OCI-LY7 (cell line): ENCODE results near the gene GYG1. TPM values are rescaled to one million over a fixed set of nuclear protein-coding genes. Genes with fewer than 3 reads are reported as not detected.

Experiments used
- BruUV-seq: library from RNA; stranded (reverse); fragments of 400-500 nt; replicated peaks from 2 replicates; lab custom pipeline; 2021; lab: Mats Ljungman, UMichigan
- CTCF ChIA-PET: fragments of 300-600 bp; sonication (Branson Sonifier 250); formaldehyde crosslinking; loops from one replicate; lab custom pipeline; 2022; ENCODE audit warnings: antibody characterized with exemption; ENCODE audit not compliant: unreplicated experiment; lab: Charles Lee
- POLR2A ChIA-PET: fragments of 300-600 bp; sonication (Branson Sonifier 250); formaldehyde crosslinking; loops from one replicate; lab custom pipeline; 2022; ENCODE audit warnings: antibody characterized with exemption; lab: Charles Lee
- DNase-seq: peaks from one replicate; pipeline ENCODE4 v3.0.0-alpha.2; 2015; ENCODE audit warnings: low spot score
- H2AFZ ChIP-seq: fragments of 200-600 bp; sonication (generic), shearing (Covaris generic); 2 replicates; pipeline ENCODE4 v1.6.1; 2014; ENCODE audit warnings: mild to moderate bottlenecking, antibody characterized with exemption, low read length, moderate library complexity
- H3K27ac ChIP-seq: fragments of 200-600 bp; sonication (generic); 2 replicates; pipeline ENCODE4 v1.5.1; 2014; ENCODE audit warnings: mixed run types, low read depth, mild to moderate bottlenecking, moderate library complexity, low read length, inconsistent platforms; ENCODE audit not compliant: poor library complexity, severe bottlenecking
- H3K36me3 ChIP-seq: fragments of 200-600 bp; sonication (generic); 2 replicates; pipeline ENCODE4 v1.6.1; 2014; ENCODE audit warnings: mild to moderate bottlenecking, antibody characterized with exemption, low read length, moderate library complexity, mixed read lengths; ENCODE audit not compliant: insufficient read depth
- H3K4me1 ChIP-seq: fragments of 200-600 bp; sonication (generic); 2 replicates; pipeline ENCODE4 v1.5.1; 2014; ENCODE audit warnings: mild to moderate bottlenecking, low read length; ENCODE audit not compliant: insufficient read depth, poor library complexity, severe bottlenecking
- H3K4me2 ChIP-seq: fragments of 200-600 bp; sonication (generic); 2 replicates; pipeline ENCODE4 v1.6.1; 2014; ENCODE audit warnings: mild to moderate bottlenecking, low read length
- H3K4me3 ChIP-seq: fragments of 200-600 bp; sonication (generic); 2 replicates; pipeline ENCODE4 v1.5.1; 2014; ENCODE audit warnings: mild to moderate bottlenecking, low read depth, low read length; ENCODE audit not compliant: poor library complexity, severe bottlenecking
- H3K79me2 ChIP-seq: fragments of 200-600 bp; sonication (generic); 2 replicates; pipeline ENCODE4 v1.6.1; 2016; ENCODE audit warnings: low read depth, mild to moderate bottlenecking, low read length, moderate library complexity, mixed read lengths; ENCODE audit not compliant: insufficient read depth
- H3K9me2 ChIP-seq: fragments of 200-600 bp; sonication (generic); 2 replicates; pipeline ENCODE4 v1.6.1; 2016; ENCODE audit warnings: mild to moderate bottlenecking, low read length, mixed read lengths; ENCODE audit not compliant: insufficient read depth
- H3K9me3 ChIP-seq: fragments of 200-600 bp; sonication (generic); 2 replicates; pipeline ENCODE4 v1.6.1; 2014; ENCODE audit warnings: mild to moderate bottlenecking, mixed run types, low read length, mixed read lengths
- H4K20me1 ChIP-seq: fragments of 200-600 bp; sonication (generic); 2 replicates; pipeline ENCODE4 v1.6.1; 2014; ENCODE audit warnings: mild to moderate bottlenecking, antibody characterized with exemption, low read length, moderate library complexity, mixed read lengths; ENCODE audit not compliant: insufficient read depth
- CTCF ChIP-seq: fragments of 200-600 bp; sonication (generic); conservative IDR thresholded peaks from 2 replicates; pipeline ENCODE4 v1.5.1; 2014; ENCODE audit warnings: mild to moderate bottlenecking, antibody characterized with exemption, low read length, moderate library complexity, mixed read lengths
- EZH2phosphoT487 ChIP-seq: fragments of 200-600 bp; sonication (generic); IDR thresholded peaks from 2 replicates; pipeline ENCODE4 v1.6.1; 2018; ENCODE audit warnings: low read depth, borderline replicate concordance, mild to moderate bottlenecking, mixed run types, antibody characterized with exemption, low read length, moderate library complexity, mixed read lengths
- intact Hi-C: fragments of 100-400 bp; cut with micrococcal nuclease; formaldehyde crosslinking; loops from one replicate; pipeline ENCODE4 v1.10.0; 2022; ENCODE audit not compliant: unreplicated experiment
- total RNA-seq, 2 experiments: library from RNA; depleted of rRNA in 1 of 2; stranded (reverse); fragments of >200 nt in 1 of 2; shearing (Covaris generic) in 1 of 2; gene quantifications; 2 replicates each; pipeline ENCODE4 v1.2.3, GENCODE V29; 2014 to 2022

GYG1 gene
- total RNA-seq, 2 experiments from 2014 or later, result 11.5 to 53.6 TPM

GRCh38 chr3:149031096-149031495, 39.8 kb downstream of the GYG1 start:
- no peak overlapping the region for H3K4me2 ChIP-seq
- no peak overlapping the region for H2AFZ ChIP-seq
- H3K27ac ChIP-seq, result no peak overlapping the region
- DNase-seq, result no peak
- POLR2A ChIA-PET, result interaction anchor here (0.6 to 1.3 kb wide), 4 partner anchors 9 to 127 kb away, joined by 3 to 5 read pairs (median 3); no protein-coding TSS in a partner anchor
- no peak overlapping the region for H3K4me3 ChIP-seq
- no TSS peak for BruUV-seq
- no peak for TF ChIP-seq CTCF
- no peak for TF ChIP-seq EZH2phosphoT487
- CTCF ChIA-PET, result no interaction called here
- H3K9me3 ChIP-seq, result no peaks in the 10 kb centered on the region
- no peaks in the 10 kb centered on the region for H3K9me2 ChIP-seq
- no peaks in the 10 kb centered on the region for H4K20me1 ChIP-seq
- H3K36me3 ChIP-seq, result peaks cover 98% of the 10 kb centered on the region
- intact Hi-C loops, result loop anchor here (5.0 kb wide), 1 partner anchor 41 kb away; no protein-coding TSS in a partner anchor
- no peaks in the 10 kb centered on the region for H3K79me2 ChIP-seq
- H3K4me1 ChIP-seq, result no peaks in the 10 kb centered on the region

GRCh38 chr3:149037684-149038083, 46.3 kb downstream of the GYG1 start:
- peaks cover 96% of the 10 kb centered on the region for H3K36me3 ChIP-seq
- no TSS peak for BruUV-seq
- H4K20me1 ChIP-seq, result no peaks in the 10 kb centered on the region
- CTCF ChIA-PET, result no interaction called here
- H3K79me2 ChIP-seq, result no peaks in the 10 kb centered on the region; the same call in 1 of the 2 replicates
- no peak overlapping the region for H3K27ac ChIP-seq
- POLR2A ChIA-PET, result interaction anchor here (1.3 kb wide), 1 partner anchor 9 kb away, joined by 5 read pairs; no protein-coding TSS in a partner anchor
- no peaks in the 10 kb centered on the region for H3K4me1 ChIP-seq
- no peak for DNase-seq
- no peaks in the 10 kb centered on the region for H3K9me3 ChIP-seq
- no peaks in the 10 kb centered on the region for H3K9me2 ChIP-seq
- intact Hi-C loops, result loop anchor here (2.0 kb wide), 1 partner anchor 45 kb away; no protein-coding TSS in a partner anchor
- H3K4me3 ChIP-seq, result no peak overlapping the region
- no peak for TF ChIP-seq CTCF
- no peak for TF ChIP-seq EZH2phosphoT487
- H2AFZ ChIP-seq, result no peak overlapping the region
- H3K4me2 ChIP-seq, result no peak overlapping the region

GRCh38 chr3:149038322-149038721, 47.0 kb downstream of the GYG1 start:
- POLR2A ChIA-PET, result interaction anchor here (0.7 to 1.3 kb wide), 2 partner anchors 9 to 34 kb away, joined by 3 to 5 read pairs; no protein-coding TSS in a partner anchor
- Histone ChIP-seq H3K9me3 (no peaks in the 10 kb centered on the region), H3K4me2 (no peak overlapping the region), H2AFZ (no peak overlapping the region), H3K79me2 (no peaks in the 10 kb centered on the region; the same call in 1 of the 2 replicates), H3K4me3 (no peak overlapping the region), H4K20me1 (no peaks in the 10 kb centered on the region), H3K36me3 (peaks cover 96% of the 10 kb centered on the region), H3K4me1 (no peaks in the 10 kb centered on the region), H3K9me2 (no peaks in the 10 kb centered on the region), H3K27ac (no peak overlapping the region)
- intact Hi-C loops, result loop anchor here (2.0 kb wide), 1 partner anchor 44 kb away; no protein-coding TSS in a partner anchor
- BruUV-seq, result no TSS peak
- no peak for DNase-seq
- CTCF ChIA-PET, result no interaction called here
- no peak for TF ChIP-seq CTCF
- TF ChIP-seq EZH2phosphoT487, result no peak
